SW480 (cell line): ENCODE data around the gene TNNI3K.

Source experiments
- DNase-seq: peaks from one replicate; pipeline ENCODE4 v3.0.0-alpha.2; 2016; ENCODE audit warnings: low spot score

The TNNI3K gene

DNA sequence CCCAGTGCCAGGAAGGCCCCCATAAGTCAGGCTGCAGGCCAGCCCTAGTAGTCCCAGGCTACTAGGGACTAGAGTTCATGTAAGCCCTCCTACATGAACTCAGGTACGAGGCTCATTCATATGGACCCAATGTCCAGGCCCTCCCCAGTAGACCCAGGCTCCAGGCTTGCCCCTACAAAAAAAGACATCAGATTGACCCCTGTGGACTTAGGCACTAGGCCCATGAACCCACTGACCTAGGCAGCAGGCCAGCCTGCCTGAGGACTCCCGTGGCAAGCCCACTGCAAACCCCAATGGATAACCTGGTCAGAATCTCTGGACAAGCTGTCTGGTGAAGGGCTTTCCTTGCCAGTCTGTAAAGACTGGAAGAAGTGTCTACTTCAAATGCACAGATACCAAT lies 51.2 kb downstream of the TNNI3K start:
- DNase-seq, result no peak

DNA sequence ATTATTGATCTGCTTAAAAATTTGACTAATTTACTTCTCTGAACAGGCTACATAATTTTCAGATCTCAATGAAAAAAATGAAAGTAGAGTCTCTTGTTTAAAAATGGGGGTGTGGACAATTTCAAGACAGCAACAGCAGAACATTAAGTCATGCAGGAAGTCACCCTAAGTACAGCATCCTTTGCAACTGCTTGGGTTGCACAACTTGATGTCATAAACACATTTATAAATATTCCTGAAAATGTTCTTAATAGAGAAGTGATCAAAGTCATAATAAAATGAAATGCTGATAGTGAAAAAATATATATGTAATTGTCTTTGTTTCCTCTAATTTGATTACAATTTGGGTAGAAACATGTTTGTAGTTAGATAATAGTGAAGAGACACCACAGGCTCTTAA lies 79.3 kb downstream of the TNNI3K start:
- no peak for DNase-seq

GRCh38 chr1:74316302-74316701 lies 81.1 kb downstream of the TNNI3K start:
- no peak for DNase-seq

- DNase-seq, result no peak
Observed at GRCh38 chr1:74317663-74318062, 82.5 kb downstream of the TNNI3K start.

GRCh38 chr1:74323937-74324473 lies 88.8 kb downstream of the TNNI3K start:
- no peak for DNase-seq

GRCh38 chr1:74324684-74325448 lies 89.7 kb downstream of the TNNI3K start:
- DNase-seq, result no peak

GRCh38 chr1:74328851-74329250 lies 93.7 kb downstream of the TNNI3K start:
- DNase-seq, result no peak

DNA sequence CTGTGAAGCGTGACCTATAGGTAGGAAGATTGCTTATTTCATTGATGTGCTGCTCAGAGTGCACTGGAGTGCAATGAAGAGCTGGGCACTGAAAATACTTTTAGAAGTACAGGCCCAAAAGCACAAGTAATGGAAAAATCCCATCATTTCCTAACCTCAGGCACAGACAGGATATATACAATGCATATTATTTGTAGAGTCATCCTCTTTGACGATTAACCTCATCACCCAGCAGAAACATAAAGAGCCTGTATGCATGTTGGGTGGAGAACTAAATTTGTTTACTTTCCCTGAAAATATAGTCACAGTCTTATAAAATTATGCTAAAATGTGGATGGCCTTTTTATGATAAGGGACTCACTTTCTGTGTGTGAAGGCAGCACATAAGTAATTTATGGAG lies 98.1 kb downstream of the TNNI3K start:
- no peak for DNase-seq

DNA sequence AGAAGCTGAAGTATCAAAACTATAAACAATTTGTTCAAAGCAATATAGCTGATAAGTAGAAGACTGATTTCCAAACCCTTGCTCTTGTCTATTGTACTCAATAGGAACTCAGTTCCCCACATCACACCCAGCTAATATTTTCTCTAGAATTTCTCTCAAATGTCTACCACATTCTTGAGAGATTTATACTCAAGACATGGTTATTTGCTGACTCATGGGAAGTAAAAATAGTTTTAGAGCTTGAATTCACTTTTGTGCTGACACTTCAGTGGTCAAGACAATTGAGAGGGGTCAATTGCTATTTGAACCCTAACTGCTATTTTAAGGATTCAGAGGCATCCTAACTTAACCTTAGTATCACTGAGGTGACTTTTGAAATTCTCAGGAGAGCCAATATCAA lies 99.0 kb downstream of the TNNI3K start:
- DNase-seq, result no peak

DNA sequence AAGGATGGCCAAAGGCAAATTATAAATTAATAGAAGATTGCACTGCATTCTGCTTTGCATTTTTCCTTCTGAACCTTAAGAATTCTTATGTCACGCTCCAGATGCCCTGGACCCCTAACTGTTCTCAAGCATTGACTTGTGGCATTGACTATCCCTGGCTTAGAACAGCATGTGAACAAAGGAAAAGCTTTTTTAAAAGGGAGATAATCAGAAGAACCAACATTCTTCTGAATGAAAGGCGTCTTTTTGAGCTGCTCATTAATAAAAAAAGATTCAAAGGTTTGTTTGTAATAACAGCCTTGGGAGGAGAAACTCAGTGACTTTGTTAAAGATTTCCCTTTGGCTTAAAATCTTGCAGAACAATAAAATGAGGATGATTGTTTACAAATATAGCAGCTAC lies 105.5 kb downstream of the TNNI3K start:
- DNase-seq, result no peak

- no peak for DNase-seq
Observed at GRCh38 chr1:74341702-74342339, 106.6 kb downstream of the TNNI3K start.

DNA sequence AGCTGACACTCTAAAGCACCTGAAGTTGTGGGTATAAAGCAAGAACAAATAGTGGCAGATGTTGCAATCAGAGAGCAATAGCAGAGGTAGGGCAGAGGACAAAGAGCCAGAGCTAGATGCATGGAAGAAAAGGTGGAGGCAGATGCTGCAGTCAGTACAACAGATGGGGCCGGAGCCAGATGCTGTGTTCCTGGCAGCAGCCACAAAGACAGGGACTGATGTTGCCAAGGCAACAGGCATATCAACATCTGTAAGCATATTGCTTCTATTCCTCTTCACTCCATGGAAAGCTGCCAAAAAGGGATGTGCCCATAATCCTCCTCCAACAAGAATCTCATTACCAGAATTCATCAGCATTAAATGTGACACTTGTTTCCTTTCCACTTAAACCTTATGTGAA lies 108.0 kb downstream of the TNNI3K start:
- DNase-seq, result peak; percentile 4

DNA sequence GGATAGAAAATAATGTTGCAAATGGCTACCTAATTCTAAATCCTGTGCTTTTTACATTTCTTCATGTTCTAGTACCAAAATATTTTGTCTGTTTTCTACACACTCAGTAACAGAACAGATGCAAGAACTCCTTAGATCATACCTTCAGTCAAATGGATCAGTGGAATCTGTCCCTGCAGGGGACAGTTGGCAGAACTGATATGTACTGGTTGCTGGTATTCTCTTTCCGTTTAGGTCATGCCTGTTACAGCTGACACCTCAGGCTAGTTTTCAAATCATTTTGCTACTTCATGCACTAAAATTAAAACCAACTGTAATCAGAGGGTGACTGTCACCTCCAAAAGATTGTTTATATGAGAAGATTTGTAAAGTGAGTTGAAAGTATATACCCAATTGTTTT lies 109.2 kb downstream of the TNNI3K start:
- no peak for DNase-seq

DNA sequence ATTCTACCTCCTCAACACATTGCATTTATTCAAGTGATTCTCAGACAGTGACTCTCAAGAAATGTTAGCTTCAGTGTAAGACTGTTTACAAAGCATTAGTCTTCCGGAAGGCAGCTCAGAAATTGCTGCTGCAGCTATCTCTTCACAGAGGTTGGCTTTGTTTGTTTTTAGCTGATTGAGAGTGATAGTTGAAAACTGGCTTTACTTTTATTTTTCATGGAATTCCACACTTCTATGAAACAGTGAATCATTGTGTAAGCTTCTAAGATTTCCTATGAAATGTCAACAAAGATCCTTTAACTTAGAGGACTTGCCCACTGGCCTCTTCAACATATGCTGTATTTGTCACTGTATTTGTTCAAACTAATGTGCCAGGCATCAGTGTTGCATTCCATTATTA lies 121.3 kb downstream of the TNNI3K start:
- no peak for DNase-seq

- no peak for DNase-seq
Observed at GRCh38 chr1:74357150-74357549, 122.0 kb downstream of the TNNI3K start.

DNA sequence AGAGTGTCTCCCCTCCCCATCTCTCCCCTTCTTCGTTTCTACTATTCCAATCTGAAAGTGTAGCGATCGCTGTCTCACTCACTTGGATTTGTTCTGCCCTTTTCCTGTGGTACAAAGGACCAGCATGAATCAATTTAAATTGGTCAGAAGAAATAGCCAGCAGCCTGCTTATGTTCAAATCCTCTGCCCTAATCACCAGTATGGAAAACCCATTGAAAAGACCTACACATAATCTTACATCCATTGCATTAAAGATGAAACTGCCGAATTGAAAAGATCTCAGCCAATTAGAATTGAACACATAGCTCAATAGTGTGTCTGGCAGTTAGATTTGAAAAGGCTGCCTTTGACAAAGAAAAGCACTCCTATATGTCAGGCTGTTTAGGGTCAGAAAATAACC lies 122.6 kb downstream of the TNNI3K start:
- no peak for DNase-seq

- DNase-seq, result no peak
Observed at GRCh38 chr1:74362691-74363090, 127.5 kb downstream of the TNNI3K start.

DNA sequence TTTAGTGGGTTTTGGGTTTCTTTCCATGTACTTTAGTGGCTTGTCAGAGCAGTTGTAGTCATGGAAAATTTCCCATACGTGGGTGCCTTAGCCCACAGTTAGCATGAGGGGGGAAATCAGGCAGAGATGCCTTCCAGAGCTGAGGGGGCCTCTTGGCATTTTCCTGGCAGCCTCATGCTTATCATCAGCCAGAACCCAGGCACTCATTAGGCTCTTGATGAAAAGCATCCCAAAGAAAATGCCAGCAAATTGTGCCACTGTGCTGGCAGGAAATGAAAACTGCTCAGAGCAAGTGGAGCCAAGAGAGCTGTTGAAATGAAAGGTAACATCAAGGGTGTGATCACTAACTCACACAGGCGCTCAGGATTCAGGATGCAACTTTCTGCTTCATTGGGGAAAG lies 128.0 kb downstream of the TNNI3K start:
- no peak for DNase-seq

- DNase-seq, result no peak
Observed at GRCh38 chr1:74367175-74367813, 132.1 kb downstream of the TNNI3K start.

DNA sequence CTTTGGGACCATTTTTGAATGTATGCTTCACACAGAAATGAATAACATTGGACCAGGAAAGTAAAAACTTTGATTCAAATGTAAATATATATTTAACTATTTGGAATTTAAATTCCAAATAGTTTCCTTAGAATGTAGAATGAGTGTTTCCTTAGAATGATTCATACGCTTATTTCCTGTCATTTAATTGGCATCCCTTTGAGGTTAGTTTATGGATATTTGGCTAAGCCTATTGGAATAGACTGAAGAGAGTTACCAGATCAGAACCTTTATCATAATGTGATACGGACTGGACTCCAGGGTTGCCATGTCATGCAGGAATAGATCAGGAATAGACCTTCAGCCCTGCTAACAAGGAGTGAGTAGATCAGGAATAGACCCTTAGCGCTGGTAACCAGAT lies 133.1 kb downstream of the TNNI3K start:
- DNase-seq, result no peak

GRCh38 chr1:74375376-74375775 lies 140.2 kb downstream of the TNNI3K start:
- no peak for DNase-seq

- no peak for DNase-seq
Observed at GRCh38 chr1:74380252-74380651, 145.1 kb downstream of the TNNI3K start.

DNA sequence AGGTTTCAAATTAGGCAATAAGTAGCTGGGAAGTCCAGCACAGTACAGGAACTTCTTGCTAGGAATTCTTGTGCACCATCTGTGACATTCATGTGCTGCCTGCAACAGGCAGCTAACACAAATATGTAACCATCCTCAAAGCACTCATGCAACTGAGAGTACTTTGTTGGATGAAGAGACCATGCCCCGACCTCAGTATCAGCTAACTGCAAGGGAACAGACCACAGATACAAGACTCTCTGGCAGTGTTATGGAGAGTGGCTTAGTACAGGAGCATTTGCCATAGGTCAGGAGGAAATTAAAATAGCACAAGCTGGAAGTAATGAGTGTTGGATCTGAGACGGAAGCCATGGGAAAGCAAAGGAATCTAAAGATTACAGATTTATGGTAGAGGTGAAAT lies 153.7 kb downstream of the TNNI3K start:
- no peak for DNase-seq
